Measurements from ENCODE around the gene VPS51. TPM values are rescaled to one million over a fixed set of nuclear protein-coding genes. Genes with fewer than 3 reads are reported as not detected.

Gene VPS51
- total and polyA plus RNA-seq, 9 of the 15 experiments (the other 6 are each of a cell fraction or from before 2014, with no cell fraction given) = 1.8 to 143 (median 46.8) TPM

DNA sequence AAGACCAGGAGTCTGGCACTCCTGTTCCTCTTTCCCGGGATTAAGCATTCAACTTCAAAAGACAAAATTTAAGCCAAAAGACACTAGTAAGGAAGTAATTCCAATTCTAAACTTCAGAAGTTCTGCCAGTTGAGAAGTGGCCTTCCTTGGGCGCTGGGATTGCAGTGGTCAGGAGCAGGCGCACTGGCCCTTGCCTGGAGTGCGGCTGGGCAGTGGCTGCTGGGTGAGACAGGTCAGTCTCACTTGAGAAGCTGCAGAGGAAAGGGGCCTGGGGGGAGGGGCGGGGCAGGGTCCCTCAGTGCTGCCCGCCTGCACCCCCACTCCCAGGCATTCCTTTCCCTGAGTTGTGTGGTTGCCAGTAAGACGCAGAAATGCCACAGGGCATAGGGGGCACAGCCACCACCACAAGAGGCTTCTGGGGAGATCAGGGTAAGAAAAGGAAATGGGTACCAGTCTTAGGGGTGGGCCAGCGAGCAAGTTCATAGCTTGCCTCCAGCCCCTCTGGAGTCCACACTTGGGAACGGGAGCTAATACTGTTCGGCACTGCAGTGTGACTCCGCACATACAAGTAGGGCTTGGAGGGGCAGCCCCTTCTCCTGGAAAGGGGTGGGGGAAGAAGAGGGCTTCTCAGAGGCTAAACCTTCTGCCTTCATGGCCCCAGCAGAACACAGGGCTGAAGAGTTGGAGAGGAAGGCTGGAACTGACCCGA is 31.6 kb downstream of the VPS51 start (continued):
- TF ChIP-seq, protein P1, sequence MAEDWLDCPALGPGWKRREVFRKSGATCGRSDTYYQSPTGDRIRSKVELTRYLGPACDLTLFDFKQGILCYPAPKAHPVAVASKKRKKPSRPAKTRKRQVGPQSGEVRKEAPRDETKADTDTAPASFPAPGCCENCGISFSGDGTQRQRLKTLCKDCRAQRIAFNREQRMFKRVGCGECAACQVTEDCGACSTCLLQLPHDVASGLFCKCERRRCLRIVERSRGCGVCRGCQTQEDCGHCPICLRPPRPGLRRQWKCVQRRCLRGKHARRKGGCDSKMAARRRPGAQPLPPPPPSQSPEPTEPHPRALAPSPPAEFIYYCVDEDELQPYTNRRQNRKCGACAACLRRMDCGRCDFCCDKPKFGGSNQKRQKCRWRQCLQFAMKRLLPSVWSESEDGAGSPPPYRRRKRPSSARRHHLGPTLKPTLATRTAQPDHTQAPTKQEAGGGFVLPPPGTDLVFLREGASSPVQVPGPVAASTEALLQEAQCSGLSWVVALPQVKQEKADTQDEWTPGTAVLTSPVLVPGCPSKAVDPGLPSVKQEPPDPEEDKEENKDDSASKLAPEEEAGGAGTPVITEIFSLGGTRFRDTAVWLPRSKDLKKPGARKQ (CRISPR knock-in tag; IDR thresholded peaks at IDR 0.05) = no peak
- no peak for TF ChIP-seq BCL6 (CRISPR knock-in tag; IDR thresholded peaks at IDR 0.05)
- TF ChIP-seq NR4A1 (CRISPR knock-in tag; IDR thresholded peaks at IDR 0.05) = no peak
- TF ChIP-seq NR4A1 (tag; IDR thresholded peaks at IDR 0.05) = no peak
- no peak for TF ChIP-seq ZNF174 (CRISPR knock-in tag; IDR thresholded peaks at IDR 0.05)
- TF ChIP-seq, protein P2, sequence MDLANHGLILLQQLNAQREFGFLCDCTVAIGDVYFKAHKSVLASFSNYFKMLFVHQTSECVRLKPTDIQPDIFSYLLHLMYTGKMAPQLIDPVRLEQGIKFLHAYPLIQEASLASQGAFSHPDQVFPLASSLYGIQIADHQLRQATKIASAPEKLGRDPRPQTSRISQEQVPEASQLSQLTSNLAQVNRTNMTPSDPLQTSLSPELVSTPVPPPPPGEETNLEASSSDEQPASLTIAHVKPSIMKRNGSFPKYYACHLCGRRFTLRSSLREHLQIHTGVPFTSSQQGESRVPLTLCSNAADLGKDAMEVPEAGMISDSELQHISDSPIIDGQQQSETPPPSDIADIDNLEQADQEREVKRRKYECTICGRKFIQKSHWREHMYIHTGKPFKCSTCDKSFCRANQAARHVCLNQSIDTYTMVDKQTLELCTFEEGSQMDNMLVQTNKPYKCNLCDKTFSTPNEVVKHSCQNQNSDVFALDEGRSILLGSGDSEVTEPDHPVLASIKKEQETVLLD (IDR thresholded peaks at IDR 0.05) = no peak
- TF ChIP-seq, protein P3, sequence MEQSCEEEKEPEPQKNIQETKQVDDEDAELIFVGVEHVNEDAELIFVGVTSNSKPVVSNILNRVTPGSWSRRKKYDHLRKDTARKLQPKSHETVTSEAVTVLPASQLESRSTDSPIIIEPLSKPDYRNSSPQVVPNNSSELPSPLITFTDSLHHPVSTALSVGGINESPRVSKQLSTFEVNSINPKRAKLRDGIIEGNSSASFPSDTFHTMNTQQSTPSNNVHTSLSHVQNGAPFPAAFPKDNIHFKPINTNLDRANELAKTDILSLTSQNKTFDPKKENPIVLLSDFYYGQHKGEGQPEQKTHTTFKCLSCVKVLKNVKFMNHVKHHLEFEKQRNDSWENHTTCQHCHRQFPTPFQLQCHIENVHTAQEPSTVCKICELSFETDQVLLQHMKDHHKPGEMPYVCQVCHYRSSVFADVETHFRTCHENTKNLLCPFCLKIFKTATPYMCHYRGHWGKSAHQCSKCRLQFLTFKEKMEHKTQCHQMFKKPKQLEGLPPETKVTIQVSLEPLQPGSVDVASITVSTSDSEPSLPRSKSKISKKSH (CRISPR knock-in tag; IDR thresholded peaks at IDR 0.05) = no peak
- no peak for TF ChIP-seq ZBTB8A (IDR thresholded peaks at IDR 0.05; ENCODE audit: partially characterized antibody)

Data from K562 (cell line).